Measurements from ENCODE around the gene RELN. TPM values are rescaled to one million over a fixed set of nuclear protein-coding genes. Genes with fewer than 3 reads are reported as not detected.

RELN gene
- total RNA-seq, 2 donors from 2014 or later, result 3.9 to 8.5 TPM

DNA sequence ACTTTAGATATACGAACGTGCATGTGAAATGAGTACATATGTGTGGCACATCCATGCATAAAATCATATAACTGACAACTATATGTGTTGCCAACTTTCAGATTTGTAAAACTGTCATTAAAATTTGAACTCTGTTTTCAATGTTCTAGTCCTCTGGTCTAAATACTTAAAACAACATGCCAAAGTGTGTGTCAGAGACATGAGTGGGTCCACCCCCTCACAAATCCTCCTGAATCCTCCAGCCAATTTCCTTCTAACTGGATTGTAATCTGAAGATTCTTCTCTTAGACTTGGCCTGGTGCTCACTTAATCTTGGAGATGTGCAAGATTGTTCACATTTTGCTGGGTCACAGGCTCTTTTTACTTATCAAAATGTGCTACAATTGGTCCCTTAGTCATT is 184.1 kb downstream of the RELN start:
- H3K27ac ChIP-seq (ENCODE audit: low read depth, low read length), result no peak overlapping the region
- H3K4me1 Mint-ChIP-seq, result peaks cover 12% of the 10 kb centered on the region
- no peaks in the 10 kb centered on the region for H3K9me3 ChIP-seq (ENCODE audit: control insufficient read depth, low read length)
- H3K36me3 Mint-ChIP-seq (ENCODE audit: low read depth), result no peaks in the 10 kb centered on the region
- H3K27me3 Mint-ChIP-seq (ENCODE audit: insufficient read depth), result no peaks in the 10 kb centered on the region
- TF ChIP-seq, protein P1, sequence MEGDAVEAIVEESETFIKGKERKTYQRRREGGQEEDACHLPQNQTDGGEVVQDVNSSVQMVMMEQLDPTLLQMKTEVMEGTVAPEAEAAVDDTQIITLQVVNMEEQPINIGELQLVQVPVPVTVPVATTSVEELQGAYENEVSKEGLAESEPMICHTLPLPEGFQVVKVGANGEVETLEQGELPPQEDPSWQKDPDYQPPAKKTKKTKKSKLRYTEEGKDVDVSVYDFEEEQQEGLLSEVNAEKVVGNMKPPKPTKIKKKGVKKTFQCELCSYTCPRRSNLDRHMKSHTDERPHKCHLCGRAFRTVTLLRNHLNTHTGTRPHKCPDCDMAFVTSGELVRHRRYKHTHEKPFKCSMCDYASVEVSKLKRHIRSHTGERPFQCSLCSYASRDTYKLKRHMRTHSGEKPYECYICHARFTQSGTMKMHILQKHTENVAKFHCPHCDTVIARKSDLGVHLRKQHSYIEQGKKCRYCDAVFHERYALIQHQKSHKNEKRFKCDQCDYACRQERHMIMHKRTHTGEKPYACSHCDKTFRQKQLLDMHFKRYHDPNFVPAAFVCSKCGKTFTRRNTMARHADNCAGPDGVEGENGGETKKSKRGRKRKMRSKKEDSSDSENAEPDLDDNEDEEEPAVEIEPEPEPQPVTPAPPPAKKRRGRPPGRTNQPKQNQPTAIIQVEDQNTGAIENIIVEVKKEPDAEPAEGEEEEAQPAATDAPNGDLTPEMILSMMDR (conservative IDR thresholded peaks at IDR 0.05), result no peak
- H3K27ac Mint-ChIP-seq, result no peak overlapping the region
- DNase-seq, result no peak
- 100% methylated on average over 2 of the region's 2 CpGs for WGBS, 2 experiments (ENCODE audit: insufficient coverage in 1 of 2, insufficient read length in 1 of 2)
- H3K9ac ChIP-seq (ENCODE audit: extremely low read depth, low read length, poor library complexity, severe bottlenecking), result no peak overlapping the region
- no peaks in the 10 kb centered on the region for H3K36me3 ChIP-seq (ENCODE audit: control insufficient read depth, insufficient read depth, low read length)
- no peak overlapping the region for H3K4me3 Mint-ChIP-seq
- no peak overlapping the region for H3K4me3 ChIP-seq (ENCODE audit: low read length)
- H3K4me1 ChIP-seq (ENCODE audit: control insufficient read depth, insufficient read depth, low read length), result no peaks in the 10 kb centered on the region
- H3K27me3 ChIP-seq (ENCODE audit: control insufficient read depth, insufficient read depth, low read length, poor library complexity, severe bottlenecking), result no peaks in the 10 kb centered on the region
- H3K9me3 Mint-ChIP-seq, result no peaks in the 10 kb centered on the region

DNA sequence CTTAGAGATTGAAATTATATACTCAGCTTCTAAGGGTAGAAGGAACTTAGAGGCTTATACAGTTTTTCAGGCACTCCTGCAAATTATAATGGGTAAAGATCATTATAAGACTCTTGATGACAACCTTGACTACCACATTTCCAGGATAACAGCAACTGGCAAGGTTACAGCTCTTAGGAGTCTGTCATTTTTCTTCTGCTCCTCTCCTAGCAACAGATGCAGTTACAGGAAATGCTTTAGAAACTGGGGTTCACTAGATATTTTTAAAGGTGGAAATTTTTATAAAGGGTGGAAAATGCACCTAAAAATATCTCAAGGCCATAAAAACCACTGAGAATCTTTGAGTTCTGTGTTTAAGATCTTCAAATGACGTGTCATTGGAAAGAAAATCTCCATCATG is 185.8 kb downstream of the RELN start:
- Histone ChIP-seq H3K9ac (ENCODE audit: extremely low read depth, low read length, poor library complexity, severe bottlenecking) (no peak overlapping the region), H3K4me3 (ENCODE audit: low read length) (no peak overlapping the region), H3K27ac (ENCODE audit: low read depth, low read length) (no peak overlapping the region), H3K27me3 (ENCODE audit: control insufficient read depth, insufficient read depth, low read length, poor library complexity, severe bottlenecking) (no peaks in the 10 kb centered on the region), H3K9me3 (ENCODE audit: control insufficient read depth, low read length) (no peaks in the 10 kb centered on the region), H3K36me3 (ENCODE audit: control insufficient read depth, insufficient read depth, low read length) (no peaks in the 10 kb centered on the region), H3K4me1 (ENCODE audit: control insufficient read depth, insufficient read depth, low read length) (no peaks in the 10 kb centered on the region)
- no peaks in the 10 kb centered on the region for H3K27me3 Mint-ChIP-seq (ENCODE audit: insufficient read depth)
- no peak for DNase-seq
- TF ChIP-seq, protein P1 (conservative IDR thresholded peaks at IDR 0.05), result no peak
- no peak overlapping the region for H3K27ac Mint-ChIP-seq
- H3K36me3 Mint-ChIP-seq (ENCODE audit: low read depth), result no peaks in the 10 kb centered on the region
- no peaks in the 10 kb centered on the region for H3K9me3 Mint-ChIP-seq
- no peaks in the 10 kb centered on the region for H3K4me1 Mint-ChIP-seq
- H3K4me3 Mint-ChIP-seq, result no peak overlapping the region
- WGBS, 2 experiments (ENCODE audit: insufficient coverage in 1 of 2, insufficient read length in 1 of 2), result 87% methylated on average over 1 of the region's 1 CpG; no CpG with 5 or more reads in 1 of the 2 experiments

DNA sequence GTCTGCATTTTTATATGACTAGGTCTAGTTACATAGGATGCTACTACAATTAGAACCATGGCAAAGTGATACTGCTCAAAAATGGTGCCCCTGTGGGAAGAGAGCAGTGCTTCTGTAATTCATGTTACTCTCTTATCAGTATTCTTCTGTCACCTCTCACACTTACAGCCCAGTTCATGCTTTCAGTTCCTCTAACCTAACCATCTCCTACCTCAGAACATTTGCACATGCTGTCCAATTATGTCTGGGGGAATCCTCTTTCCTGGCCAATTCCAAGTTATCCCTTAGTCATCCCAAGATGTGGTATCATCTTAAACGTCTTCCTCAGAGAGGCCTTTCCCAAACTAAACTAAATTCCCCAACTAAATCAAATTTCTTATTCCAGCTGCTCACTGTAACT is 190.2 kb downstream of the RELN start:
- no peaks in the 10 kb centered on the region for H3K27me3 ChIP-seq (ENCODE audit: control insufficient read depth, insufficient read depth, low read length, poor library complexity, severe bottlenecking)
- no peaks in the 10 kb centered on the region for H3K4me1 Mint-ChIP-seq
- H3K9me3 ChIP-seq (ENCODE audit: control insufficient read depth, low read length), result no peaks in the 10 kb centered on the region
- TF ChIP-seq, protein P1 (conservative IDR thresholded peaks at IDR 0.05), result no peak
- H3K27me3 Mint-ChIP-seq (ENCODE audit: insufficient read depth), result no peaks in the 10 kb centered on the region
- no peak overlapping the region for H3K4me3 Mint-ChIP-seq
- H3K9me3 Mint-ChIP-seq, result no peaks in the 10 kb centered on the region
- H3K36me3 Mint-ChIP-seq (ENCODE audit: low read depth), result no peaks in the 10 kb centered on the region
- H3K4me3 ChIP-seq (ENCODE audit: low read length), result no peak overlapping the region
- H3K27ac ChIP-seq (ENCODE audit: low read depth, low read length), result no peak overlapping the region
- no peak overlapping the region for H3K27ac Mint-ChIP-seq
- no peak for DNase-seq
- no peak overlapping the region for H3K9ac ChIP-seq (ENCODE audit: extremely low read depth, low read length, poor library complexity, severe bottlenecking)
- no peaks in the 10 kb centered on the region for H3K4me1 ChIP-seq (ENCODE audit: control insufficient read depth, insufficient read depth, low read length)
- H3K36me3 ChIP-seq (ENCODE audit: control insufficient read depth, insufficient read depth, low read length), result no peaks in the 10 kb centered on the region
- 86 to 100% methylated on average over 1 of the region's 1 CpG for WGBS, 2 experiments (ENCODE audit: insufficient coverage in 1 of 2, insufficient read length in 1 of 2)

Measured in endodermal cell (in vitro differentiated cells).